ENCODE measurements around the gene FGB.

GRCh38 chr4:154602404-154603020, 39.7 kb downstream of the FGB start:
- no peak for TF ChIP-seq CTCF (conservative IDR thresholded peaks at IDR 0.05 in 1 of 2, IDR thresholded peaks at IDR 0.05 in 1 of 2; ENCODE audit: extremely low read depth in 1 of 2, insufficient read depth in 1 of 2, low read depth in 1 of 2, low read length in 2 of 2)
- TF ChIP-seq EZH2 (IDR thresholded peaks at IDR 0.05; ENCODE audit: borderline replicate concordance, low read length): no peak

Measured in mammary epithelial cell (primary cell).